ENCODE measurements around the gene CCDC6. TPM values are rescaled to one million over a fixed set of nuclear protein-coding genes. Genes with fewer than 3 reads are reported as not detected.

CCDC6 gene
- total RNA-seq, 1 donor from 2014 or later, result 15.0 TPM

DNA sequence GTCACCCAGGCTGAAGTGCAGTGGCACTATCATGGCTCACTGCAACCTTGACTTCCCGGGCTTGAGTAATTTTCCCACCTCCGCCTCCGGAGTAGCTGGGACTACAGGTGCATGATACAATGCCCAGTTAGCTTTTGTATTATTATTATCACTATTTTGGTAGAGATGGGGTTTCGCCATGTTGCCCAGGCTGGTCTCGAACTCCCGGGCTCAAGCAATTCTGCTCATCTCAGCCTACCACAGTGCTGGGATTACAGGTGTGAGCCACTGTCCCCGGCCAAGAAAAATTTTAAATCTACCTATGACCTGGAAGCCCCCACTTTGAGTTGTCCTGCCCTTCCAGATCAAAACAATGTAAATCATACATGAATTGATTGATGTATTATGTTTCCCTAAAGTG lies 38.8 kb downstream of the CCDC6 start:
- intact Hi-C loops (cut with DNase I), result loop anchor here (10.0 kb wide), 1 partner anchor 167 kb away; no protein-coding TSS in a partner anchor
- DNase-seq (no peak), ATAC-seq (ENCODE audit: poor library complexity) (no peak)

DNA sequence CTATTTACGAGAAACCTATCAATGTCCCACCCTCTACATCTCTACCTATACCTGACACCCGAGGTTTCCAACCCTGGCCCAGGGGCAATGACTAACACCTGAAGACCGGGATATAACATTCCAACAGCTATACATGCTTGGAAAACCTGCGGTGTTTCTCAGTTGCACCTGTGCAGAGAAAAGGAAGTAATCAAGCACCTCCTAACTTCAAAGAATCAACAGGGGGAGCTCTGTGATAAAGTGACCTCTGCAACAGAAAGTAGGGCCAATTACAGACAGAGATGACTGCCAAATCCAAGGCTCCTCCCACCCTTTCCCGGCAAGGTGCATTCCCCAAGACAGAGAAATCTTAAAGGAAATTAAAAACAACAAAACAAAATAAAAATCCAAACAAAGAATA lies 41.3 kb downstream of the CCDC6 start:
- intact Hi-C loops (cut with DNase I), result loop anchor here (10.0 kb wide), 1 partner anchor 170 kb away; no protein-coding TSS in a partner anchor
- ATAC-seq (ENCODE audit: poor library complexity) (peak; percentile 83), DNase-seq (no peak)

GRCh38 chr10:59864141-59864962 lies 42.0 kb downstream of the CCDC6 start:
- intact Hi-C loops (cut with DNase I), result loop anchor here (10.0 kb wide), 1 partner anchor 170 kb away; no protein-coding TSS in a partner anchor
- DNase-seq (no peak), ATAC-seq (ENCODE audit: poor library complexity) (peak; percentile 48)

DNA sequence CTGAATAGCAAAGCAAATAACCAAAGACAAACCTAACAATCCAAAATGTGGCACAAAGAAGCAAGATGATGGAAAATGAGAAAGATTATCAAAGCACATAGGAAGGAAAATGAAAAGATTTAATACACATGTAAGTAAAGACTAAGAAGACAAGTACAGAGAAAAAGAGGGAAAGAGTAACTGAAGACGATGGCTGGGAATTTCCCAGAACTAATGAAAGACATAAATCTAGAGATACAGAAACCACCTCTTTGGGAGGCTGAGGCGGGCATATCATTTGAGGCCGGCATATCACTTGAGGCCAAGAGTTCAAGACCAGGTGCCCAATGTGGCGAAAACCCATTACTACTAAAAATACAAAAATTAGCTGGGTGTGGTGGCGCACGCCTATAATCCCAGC lies 46.8 kb downstream of the CCDC6 start:
- DNase-seq, result no peak
- no peak for ATAC-seq (ENCODE audit: poor library complexity)
- intact Hi-C loops (cut with DNase I), result no loop called here

GRCh38 chr10:59857921-59858320 lies 48.4 kb downstream of the CCDC6 start:
- DNase-seq (no peak), ATAC-seq (ENCODE audit: poor library complexity) (no peak)
- intact Hi-C loops (cut with DNase I), result no loop called here

DNA sequence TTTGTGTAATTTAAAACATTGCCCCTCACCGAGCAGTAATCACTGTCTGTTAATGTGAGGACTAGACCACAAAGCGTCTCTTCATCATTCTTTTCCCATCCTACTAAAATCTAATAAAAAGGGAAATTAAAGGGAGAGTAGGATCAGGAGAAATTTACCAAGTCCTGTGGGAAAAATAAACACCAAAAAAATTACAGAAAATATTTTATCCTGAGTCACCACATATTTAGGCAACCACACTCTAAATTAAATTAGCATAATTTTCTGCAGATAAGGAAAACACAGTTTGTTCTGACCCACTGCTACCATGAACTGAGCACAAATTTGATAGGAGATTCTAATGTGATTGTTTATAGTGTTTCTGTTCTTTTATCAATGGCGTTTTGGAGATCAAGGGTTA lies 49.3 kb downstream of the CCDC6 start:
- DNase-seq, result no peak
- intact Hi-C loops (cut with DNase I), result no loop called here
- ATAC-seq (ENCODE audit: poor library complexity), result no peak

- intact Hi-C loops (cut with DNase I), result no loop called here
- DNase-seq (no peak), ATAC-seq (ENCODE audit: poor library complexity) (no peak)
Observed at GRCh38 chr10:59856104-59856503, 50.3 kb downstream of the CCDC6 start.

GRCh38 chr10:59854571-59854970 lies 51.8 kb downstream of the CCDC6 start:
- DNase-seq, result no peak
- intact Hi-C loops (cut with DNase I), result no loop called here
- no peak for ATAC-seq (ENCODE audit: poor library complexity)

GRCh38 chr10:59852670-59853069 lies 53.7 kb downstream of the CCDC6 start:
- ATAC-seq (ENCODE audit: poor library complexity) (no peak), DNase-seq (no peak)
- intact Hi-C loops (cut with DNase I), result no loop called here

DNA sequence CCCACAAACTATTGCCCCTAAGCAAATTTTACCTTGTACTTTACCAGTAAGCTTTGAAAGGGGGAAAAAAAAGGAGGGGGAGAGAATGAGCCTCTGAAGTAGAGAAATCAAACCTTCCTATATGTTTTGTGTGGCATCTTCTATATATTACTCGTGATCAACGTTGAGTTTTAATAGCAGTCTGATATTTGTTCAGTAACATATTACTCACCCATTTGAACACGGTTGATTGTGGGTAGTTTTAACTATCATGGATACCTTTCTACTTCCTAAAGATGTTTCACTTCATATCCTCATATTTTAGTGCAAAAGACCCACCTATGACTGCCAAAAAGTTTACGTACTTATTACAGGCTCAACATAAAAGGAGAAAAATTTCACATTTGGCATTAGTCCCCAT lies 54.5 kb downstream of the CCDC6 start:
- ATAC-seq (ENCODE audit: poor library complexity), result no peak
- intact Hi-C loops (cut with DNase I), result no loop called here
- DNase-seq, result no peak

DNA sequence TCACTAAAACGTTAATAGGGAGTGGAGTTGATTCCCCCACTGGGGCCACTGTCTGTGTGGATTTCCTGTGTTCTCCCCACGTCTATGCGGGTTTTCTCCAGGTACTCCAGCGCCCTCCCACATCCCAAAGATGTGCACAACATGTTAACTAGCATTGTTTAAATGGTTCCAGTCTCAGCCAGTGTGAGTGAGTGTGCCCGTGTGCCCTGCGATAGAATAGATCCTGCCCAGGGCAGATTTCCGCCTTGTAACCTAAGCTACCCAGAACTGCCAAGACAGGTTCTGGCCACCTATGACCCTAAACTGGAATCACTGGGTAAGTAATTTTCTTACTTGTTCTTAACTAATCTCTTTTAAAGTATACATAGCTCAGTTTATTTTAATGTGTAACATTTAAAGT lies 58.5 kb downstream of the CCDC6 start:
- DNase-seq, result no peak

DNA sequence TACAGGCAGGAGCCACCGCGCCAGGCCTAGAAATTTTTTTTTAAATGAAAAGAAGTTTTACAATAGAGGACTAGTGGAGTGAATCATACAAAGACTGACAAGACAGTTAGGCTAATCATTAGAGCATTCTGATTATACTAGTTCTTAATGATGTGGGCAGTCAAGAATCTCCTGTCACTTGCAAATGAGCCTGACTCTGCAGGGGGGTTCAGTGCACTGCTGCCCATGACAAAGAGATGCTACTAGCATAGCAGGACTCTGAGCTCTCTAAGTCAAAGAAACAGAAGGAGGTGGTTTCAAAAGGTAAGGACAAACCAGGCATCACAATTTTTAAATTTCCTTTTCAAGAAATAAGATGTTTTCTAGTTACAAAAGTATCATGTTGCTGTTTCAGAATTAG lies 59.0 kb downstream of the CCDC6 start:
- intact Hi-C loops (cut with DNase I), result no loop called here

More for the DNA sequence above, 58.5 kb downstream of the CCDC6 start:
- no peak for ATAC-seq (ENCODE audit: poor library complexity)
- intact Hi-C loops (cut with DNase I), result no loop called here

GRCh38 chr10:59844436-59844835 lies 61.9 kb downstream of the CCDC6 start:
- DNase-seq (no peak), ATAC-seq (ENCODE audit: poor library complexity) (peak; percentile 52)
- intact Hi-C loops (cut with DNase I), result no loop called here

More for the DNA sequence above, 59.0 kb downstream of the CCDC6 start:
- DNase-seq, result no peak
- no peak for ATAC-seq (ENCODE audit: poor library complexity)

DNA sequence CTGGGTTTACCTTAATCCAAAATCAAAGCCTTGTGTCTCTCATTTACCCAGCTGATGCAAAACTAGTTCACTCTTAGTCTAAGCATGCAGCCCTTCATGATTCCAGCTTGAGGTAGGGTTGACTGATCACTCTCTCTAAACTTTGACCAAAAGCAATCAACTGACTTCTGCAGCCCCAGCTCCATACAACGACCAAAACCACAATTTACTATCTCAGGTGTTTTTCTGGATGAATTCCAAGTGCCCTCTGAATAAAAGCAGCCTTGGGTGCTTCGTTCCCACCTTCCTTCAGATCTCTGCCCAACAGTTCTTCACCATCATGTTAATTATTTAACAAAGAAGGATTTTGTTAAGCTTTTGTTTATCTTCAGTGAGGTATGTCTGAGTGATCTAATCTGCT lies 62.6 kb downstream of the CCDC6 start:
- intact Hi-C loops (cut with DNase I), result no loop called here
- DNase-seq (no peak), ATAC-seq (ENCODE audit: poor library complexity) (no peak)

GRCh38 chr10:59839576-59839975 lies 66.8 kb downstream of the CCDC6 start:
- intact Hi-C loops (cut with DNase I), result loop anchor here (10.0 kb wide), 1 partner anchor 605 kb away; no protein-coding TSS in a partner anchor
- no peak for ATAC-seq (ENCODE audit: poor library complexity)

DNA sequence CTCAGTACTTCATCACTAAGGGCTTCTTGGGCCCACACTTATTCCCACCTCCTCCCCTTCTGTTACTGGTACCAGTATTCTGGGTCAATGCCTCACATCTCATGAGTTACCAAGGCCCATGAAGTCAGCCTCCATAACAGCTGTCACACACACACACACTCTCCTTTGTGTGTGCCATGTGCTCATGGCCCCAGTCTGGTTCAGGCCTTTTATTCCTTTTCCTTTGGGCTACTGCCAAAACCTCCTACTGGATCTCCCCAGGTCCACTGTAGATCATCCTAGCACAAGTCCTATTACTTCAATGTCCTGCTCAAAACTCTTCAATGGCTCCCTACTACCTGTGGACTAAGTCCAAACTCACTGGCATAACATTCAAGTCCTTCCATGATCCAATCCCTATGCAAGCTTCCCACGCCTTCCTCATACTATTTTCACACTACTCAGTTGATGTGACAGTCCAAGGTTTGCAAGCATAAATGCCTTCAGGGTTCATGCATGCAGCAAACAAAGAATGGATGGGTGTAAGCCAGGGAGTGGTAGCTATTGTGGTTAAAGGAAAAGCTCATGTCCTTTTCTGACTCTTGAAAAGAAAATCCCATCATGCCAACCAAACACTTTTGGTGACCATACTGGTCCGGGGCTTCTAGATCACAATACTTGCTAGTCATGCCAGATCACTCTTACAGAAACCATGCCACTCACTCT lies 68.1 kb downstream of the CCDC6 start:
- no peak for ATAC-seq (ENCODE audit: poor library complexity)
- no peak for DNase-seq
- intact Hi-C loops (cut with DNase I), result loop anchor here (10.0 kb wide), 1 partner anchor 603 kb away; no protein-coding TSS in a partner anchor

More at GRCh38 chr10:59839576-59839975, 66.8 kb downstream of the CCDC6 start:
- DNase-seq, result no peak

GRCh38 chr10:59833810-59834209 lies 72.5 kb downstream of the CCDC6 start:
- DNase-seq (no peak), ATAC-seq (ENCODE audit: poor library complexity) (no peak)
- intact Hi-C loops (cut with DNase I), result loop anchor here (10.0 kb wide), 1 partner anchor 599 kb away; no protein-coding TSS in a partner anchor

DNA sequence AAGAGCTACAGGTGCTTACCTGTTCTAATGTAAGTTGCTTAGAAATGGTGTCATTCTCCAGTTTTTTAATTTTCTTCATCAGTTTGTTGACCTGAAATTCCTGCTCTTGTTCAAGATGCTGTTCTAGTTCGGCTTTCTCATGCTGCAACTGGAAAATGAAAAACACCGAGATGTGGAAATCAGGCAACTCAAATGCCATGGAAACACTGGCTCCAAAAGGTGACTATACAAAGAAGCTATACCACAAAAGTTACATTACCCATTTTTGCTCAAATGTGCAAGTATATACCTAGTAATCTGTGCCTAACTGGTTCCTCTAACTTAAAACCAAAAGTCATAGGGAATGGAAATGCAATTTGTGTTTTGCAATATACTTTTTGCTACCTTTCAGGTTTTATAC lies 73.8 kb downstream of the CCDC6 start:
- DNase-seq (no peak), ATAC-seq (ENCODE audit: poor library complexity) (no peak)
- intact Hi-C loops (cut with DNase I), result loop anchor here (10.0 kb wide), 1 partner anchor 598 kb away; no protein-coding TSS in a partner anchor

- DNase-seq (no peak), ATAC-seq (ENCODE audit: poor library complexity) (no peak)
- intact Hi-C loops (cut with DNase I), result loop anchor here (2.0 to 10.0 kb wide), 2 partner anchors 205 to 597 kb away; no protein-coding TSS in a partner anchor
Observed at GRCh38 chr10:59831658-59832503, 74.5 kb downstream of the CCDC6 start.

Data from Right ventricle myocardium superior (tissue), 1 donor.